ENCODE measurements around the gene ALK.

ALK gene

DNA sequence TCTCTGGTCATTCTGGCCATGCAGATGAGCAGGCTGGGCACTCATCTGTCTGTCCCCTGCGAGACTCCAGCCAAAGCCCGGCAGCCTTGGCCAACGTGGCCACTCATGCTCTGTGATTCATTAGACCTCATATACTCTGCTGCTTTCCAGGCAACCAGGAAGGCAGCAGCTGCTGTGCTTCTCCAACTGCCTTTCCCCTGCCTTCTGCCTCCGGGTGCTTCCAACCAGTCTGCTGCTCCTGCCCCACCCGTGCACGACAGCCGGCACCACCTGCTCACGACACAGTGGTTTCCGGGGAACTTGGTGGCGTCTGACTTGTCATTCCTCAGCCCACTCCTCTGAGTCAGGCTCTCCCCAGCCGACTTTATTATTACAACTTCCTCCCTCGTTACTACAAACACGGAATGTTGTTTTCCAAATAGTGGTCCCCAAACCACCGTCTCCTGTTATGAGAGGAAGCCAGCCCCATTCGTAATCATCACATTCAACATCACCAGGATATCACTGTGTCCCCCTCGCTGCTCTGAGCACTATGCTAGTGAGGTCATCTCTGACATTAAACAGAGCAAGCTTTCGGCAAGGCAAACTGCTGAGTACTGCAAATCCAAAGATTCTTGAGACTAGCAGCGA, 392.4 kb downstream of the ALK start:
- Histone ChIP-seq H3K36me3 (ENCODE audit: control insufficient read depth, insufficient read depth, low read length) (no peaks in the 10 kb centered on the region), H3K4me1 (ENCODE audit: control insufficient read depth, insufficient read depth, low read length) (peaks cover 6% of the 10 kb centered on the region), H3K9ac (ENCODE audit: low read length) (no peak overlapping the region), H3K4me3 (ENCODE audit: low read length) (no peak overlapping the region), H3K27ac (ENCODE audit: low read depth, low read length) (no peak overlapping the region), H3K27me3 (ENCODE audit: control insufficient read depth, insufficient read depth, low read length) (no peaks in the 10 kb centered on the region)

GRCh38 chr2:29528371-29528770, 393.0 kb downstream of the ALK start:
- Histone ChIP-seq H3K4me3 (ENCODE audit: low read length) (no peak overlapping the region), H3K36me3 (ENCODE audit: control insufficient read depth, insufficient read depth, low read length) (no peaks in the 10 kb centered on the region), H3K4me1 (ENCODE audit: control insufficient read depth, insufficient read depth, low read length) (peaks cover 6% of the 10 kb centered on the region), H3K27ac (ENCODE audit: low read depth, low read length) (no peak overlapping the region), H3K9ac (ENCODE audit: low read length) (no peak overlapping the region), H3K27me3 (ENCODE audit: control insufficient read depth, insufficient read depth, low read length) (no peaks in the 10 kb centered on the region)

GRCh38 chr2:29527947-29528346, 393.4 kb downstream of the ALK start:
- Histone ChIP-seq H3K4me1 (ENCODE audit: control insufficient read depth, insufficient read depth, low read length) (peaks cover 6% of the 10 kb centered on the region), H3K9ac (ENCODE audit: low read length) (no peak overlapping the region), H3K4me3 (ENCODE audit: low read length) (no peak overlapping the region), H3K27ac (ENCODE audit: low read depth, low read length) (no peak overlapping the region), H3K27me3 (ENCODE audit: control insufficient read depth, insufficient read depth, low read length) (no peaks in the 10 kb centered on the region), H3K36me3 (ENCODE audit: control insufficient read depth, insufficient read depth, low read length) (no peaks in the 10 kb centered on the region)

DNA sequence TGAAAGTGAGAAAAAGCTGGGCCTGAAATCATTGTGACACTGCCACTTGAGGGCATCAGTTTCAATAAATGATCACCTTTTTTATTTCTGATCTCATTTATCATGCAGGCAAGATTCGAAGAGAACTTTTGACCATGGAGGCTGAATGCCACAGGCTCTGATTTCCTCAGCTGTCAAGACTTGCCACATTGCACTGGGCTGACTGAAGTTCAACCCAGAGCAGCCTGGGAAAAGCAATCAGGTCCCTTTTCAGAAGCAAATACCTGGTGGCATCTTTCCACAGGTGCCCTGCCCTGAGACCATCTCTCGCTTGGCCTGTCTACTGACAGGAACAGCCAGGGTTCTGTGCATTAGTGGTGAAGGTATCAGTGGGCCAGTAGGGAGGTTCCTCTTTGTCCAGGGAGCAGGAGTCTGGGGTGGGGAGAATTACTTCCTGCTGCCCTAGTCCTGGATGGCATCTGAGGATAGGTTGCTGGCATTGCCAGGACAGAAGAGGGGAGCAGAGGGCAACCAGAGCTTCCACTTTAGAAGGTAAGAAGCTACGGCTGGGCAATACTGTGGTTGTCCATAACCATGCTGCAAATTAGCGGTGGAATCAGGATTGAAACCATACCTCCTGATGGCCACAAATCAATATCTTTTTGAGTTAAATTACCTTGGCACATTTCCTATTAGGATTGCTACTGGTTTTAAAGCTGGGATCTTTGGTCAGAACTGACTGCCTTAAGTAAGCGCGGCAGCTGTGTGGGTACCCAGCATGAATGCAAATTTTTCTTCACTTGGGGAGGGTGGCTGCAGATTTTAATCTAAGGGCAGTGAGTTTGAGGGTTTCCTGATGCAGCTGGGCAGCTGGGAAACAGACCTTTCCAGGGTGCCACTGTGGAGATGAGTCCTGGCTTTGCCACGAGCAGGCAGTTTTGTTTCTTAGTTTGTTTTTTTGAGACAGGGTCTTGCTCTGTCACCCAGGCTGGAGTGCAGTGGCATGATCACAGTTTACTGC, 394.5 kb downstream of the ALK start:
- Histone ChIP-seq H3K4me1 (ENCODE audit: control insufficient read depth, insufficient read depth, low read length) (peaks cover 6% of the 10 kb centered on the region), H3K27ac (ENCODE audit: low read depth, low read length) (no peak overlapping the region), H3K27me3 (ENCODE audit: control insufficient read depth, insufficient read depth, low read length) (no peaks in the 10 kb centered on the region), H3K36me3 (ENCODE audit: control insufficient read depth, insufficient read depth, low read length) (no peaks in the 10 kb centered on the region), H3K4me3 (ENCODE audit: low read length) (no peak overlapping the region), H3K9ac (ENCODE audit: low read length) (no peak overlapping the region)

DNA sequence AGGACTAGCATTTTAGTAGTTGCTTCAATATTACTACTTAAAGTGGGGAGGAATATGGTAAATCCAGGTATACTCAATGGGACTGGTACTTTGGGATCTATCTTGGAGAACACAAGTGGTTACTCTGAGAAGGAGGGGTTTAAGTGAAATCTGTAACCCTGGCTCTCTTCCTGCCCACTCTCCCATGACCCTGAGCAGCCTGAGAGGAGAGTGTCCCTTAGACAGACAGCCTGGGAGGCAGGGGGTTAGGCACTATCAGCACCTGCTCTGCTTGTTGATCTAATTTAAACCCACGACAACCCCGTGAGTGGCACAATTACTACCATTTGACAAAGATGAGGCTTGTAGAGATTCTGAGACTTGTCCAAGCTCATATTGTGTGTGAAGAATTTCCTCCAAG, 395.5 kb downstream of the ALK start:
- Histone ChIP-seq H3K27me3 (ENCODE audit: control insufficient read depth, insufficient read depth, low read length) (no peaks in the 10 kb centered on the region), H3K9ac (ENCODE audit: low read length) (no peak overlapping the region), H3K4me1 (ENCODE audit: control insufficient read depth, insufficient read depth, low read length) (peaks cover 6% of the 10 kb centered on the region), H3K27ac (ENCODE audit: low read depth, low read length) (no peak overlapping the region), H3K36me3 (ENCODE audit: control insufficient read depth, insufficient read depth, low read length) (no peaks in the 10 kb centered on the region), H3K4me3 (ENCODE audit: low read length) (no peak overlapping the region)

DNA sequence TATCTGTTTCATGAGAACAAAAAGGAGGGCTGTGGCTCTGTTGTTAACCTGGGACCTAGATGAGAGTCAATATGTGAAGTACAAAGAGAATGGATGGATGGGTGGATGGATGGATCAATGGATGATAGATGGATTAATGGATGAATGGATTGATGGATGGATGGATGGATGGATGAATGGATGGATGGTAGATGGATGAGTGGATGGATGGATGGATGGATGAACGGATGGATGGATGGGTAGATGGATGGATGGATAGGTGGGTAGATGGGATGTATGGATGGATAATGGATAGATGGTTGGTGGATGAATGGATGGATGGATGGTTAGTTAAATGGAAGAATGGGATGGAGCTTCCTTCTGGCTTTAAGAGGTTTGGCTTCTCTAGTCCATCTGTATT, 396.7 kb downstream of the ALK start:
- Histone ChIP-seq H3K4me1 (ENCODE audit: control insufficient read depth, insufficient read depth, low read length) (peaks cover 6% of the 10 kb centered on the region), H3K4me3 (ENCODE audit: low read length) (no peak overlapping the region), H3K36me3 (ENCODE audit: control insufficient read depth, insufficient read depth, low read length) (no peaks in the 10 kb centered on the region), H3K9ac (ENCODE audit: low read length) (no peak overlapping the region), H3K27ac (ENCODE audit: low read depth, low read length) (no peak overlapping the region), H3K27me3 (ENCODE audit: control insufficient read depth, insufficient read depth, low read length) (no peaks in the 10 kb centered on the region)

DNA sequence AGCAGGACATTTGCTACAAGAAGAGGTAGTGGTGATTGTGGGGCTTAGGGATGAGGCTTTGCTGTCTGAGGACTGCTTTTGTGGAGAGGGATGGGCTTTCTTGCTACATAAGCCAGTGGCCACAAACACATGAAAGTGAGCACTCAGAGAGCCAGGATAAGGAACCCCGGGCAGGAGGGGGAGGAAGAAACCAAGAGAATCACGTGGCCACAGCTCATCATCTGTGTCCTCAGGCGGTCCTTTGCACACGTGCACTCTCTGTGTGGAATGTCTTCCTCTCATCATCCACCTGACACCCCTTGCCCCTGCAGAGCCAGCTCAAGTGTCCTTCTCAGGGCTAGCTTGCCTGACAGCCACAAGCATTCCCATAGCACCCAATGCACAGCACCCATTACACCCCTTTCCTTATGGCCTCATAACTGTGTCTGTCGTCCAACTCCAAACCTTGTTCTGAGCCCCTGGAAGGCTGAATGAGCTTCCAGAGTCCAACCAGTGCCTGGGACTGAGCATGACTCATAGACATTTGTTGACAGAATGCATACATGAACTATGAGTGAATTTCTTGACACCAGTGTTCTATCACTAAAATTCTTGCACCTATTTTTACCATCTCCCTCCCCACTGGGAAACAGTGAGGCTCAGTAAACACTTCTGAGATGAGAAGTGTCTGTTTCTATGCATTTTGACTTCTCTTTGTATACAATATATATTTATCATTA, 398.3 kb downstream of the ALK start:
- Histone ChIP-seq H3K4me1 (ENCODE audit: control insufficient read depth, insufficient read depth, low read length) (no peaks in the 10 kb centered on the region), H3K27ac (ENCODE audit: low read depth, low read length) (no peak overlapping the region), H3K36me3 (ENCODE audit: control insufficient read depth, insufficient read depth, low read length) (no peaks in the 10 kb centered on the region), H3K9ac (ENCODE audit: low read length) (no peak overlapping the region), H3K27me3 (ENCODE audit: control insufficient read depth, insufficient read depth, low read length) (no peaks in the 10 kb centered on the region), H3K4me3 (ENCODE audit: low read length) (no peak overlapping the region)

GRCh38 chr2:29520001-29520400, 401.4 kb downstream of the ALK start:
- no peak overlapping the region for H3K4me3 ChIP-seq (ENCODE audit: low read length)
- no peaks in the 10 kb centered on the region for H3K36me3 ChIP-seq (ENCODE audit: control insufficient read depth, insufficient read depth, low read length)
- no peaks in the 10 kb centered on the region for H3K27me3 ChIP-seq (ENCODE audit: control insufficient read depth, insufficient read depth, low read length)
- no peak overlapping the region for H3K9ac ChIP-seq (ENCODE audit: low read length)
- H3K4me1 ChIP-seq (ENCODE audit: control insufficient read depth, insufficient read depth, low read length), result no peaks in the 10 kb centered on the region
- no peak overlapping the region for H3K27ac ChIP-seq (ENCODE audit: low read depth, low read length)

- H3K36me3 ChIP-seq (ENCODE audit: control insufficient read depth, insufficient read depth, low read length), result no peaks in the 10 kb centered on the region
Measured at GRCh38 chr2:29519338-29519925, 402.0 kb downstream of the ALK start.

GRCh38 chr2:29518646-29519337, 402.6 kb downstream of the ALK start:
- H3K27ac ChIP-seq (ENCODE audit: low read depth, low read length), result no peak overlapping the region
- H3K4me3 ChIP-seq (ENCODE audit: low read length), result no peak overlapping the region
- H3K27me3 ChIP-seq (ENCODE audit: control insufficient read depth, insufficient read depth, low read length), result no peaks in the 10 kb centered on the region
- no peaks in the 10 kb centered on the region for H3K36me3 ChIP-seq (ENCODE audit: control insufficient read depth, insufficient read depth, low read length)
- H3K4me1 ChIP-seq (ENCODE audit: control insufficient read depth, insufficient read depth, low read length), result no peaks in the 10 kb centered on the region
- no peak overlapping the region for H3K9ac ChIP-seq (ENCODE audit: low read length)

More at GRCh38 chr2:29519338-29519925, 402.0 kb downstream of the ALK start:
- Histone ChIP-seq H3K27ac (ENCODE audit: low read depth, low read length) (no peak overlapping the region), H3K4me3 (ENCODE audit: low read length) (no peak overlapping the region), H3K27me3 (ENCODE audit: control insufficient read depth, insufficient read depth, low read length) (no peaks in the 10 kb centered on the region), H3K4me1 (ENCODE audit: control insufficient read depth, insufficient read depth, low read length) (no peaks in the 10 kb centered on the region), H3K9ac (ENCODE audit: low read length) (no peak overlapping the region)

- H3K36me3 ChIP-seq (ENCODE audit: control insufficient read depth, insufficient read depth, low read length), result no peaks in the 10 kb centered on the region
- H3K27me3 ChIP-seq (ENCODE audit: control insufficient read depth, insufficient read depth, low read length), result no peaks in the 10 kb centered on the region
- no peak overlapping the region for H3K9ac ChIP-seq (ENCODE audit: low read length)
- H3K4me1 ChIP-seq (ENCODE audit: control insufficient read depth, insufficient read depth, low read length), result no peaks in the 10 kb centered on the region
- no peak overlapping the region for H3K27ac ChIP-seq (ENCODE audit: low read depth, low read length)
- H3K4me3 ChIP-seq (ENCODE audit: low read length), result no peak overlapping the region
Measured at GRCh38 chr2:29518010-29518409, 403.4 kb downstream of the ALK start.
